K562 (cell line): ENCODE results near the gene CUEDC2. TPM values are rescaled to one million over a fixed set of nuclear protein-coding genes. Genes with fewer than 3 reads are reported as not detected.
A peak's percentile ranks its signal among the peaks of the same experiment; 100 is the strongest.

ENCODE experiments used
- CBX3 ChIP-seq, 2 experiments: IDR thresholded peaks; 1 replicate in 1 of 2; 2 replicates in 1 of 2; pipeline ENCODE4 v1.6.1; 2012; ENCODE audit warnings: inconsistent platforms in 2 of 2, low read length in 2 of 2, borderline replicate concordance in 1 of 2, control low read depth in 1 of 2
- DNMT1 ChIP-seq: fragments of 450-650 bp; IDR thresholded peaks from 2 replicates; pipeline ENCODE4 v1.6.1; 2016; ENCODE audit warnings: antibody characterized with exemption, mild to moderate bottlenecking
- FOXK2 ChIP-seq, 2 experiments: fragments of 450-650 bp; IDR thresholded peaks in 1 of 2; conservative IDR thresholded peaks in 1 of 2; 2 replicates each; pipeline ENCODE4 v1.6.1; 2016; ENCODE audit warnings: low read depth in 2 of 2, mild to moderate bottlenecking in 1 of 2
- MCM7 ChIP-seq, 2 experiments: fragments of 450-650 bp; IDR thresholded peaks; 2 replicates each; pipeline ENCODE4 v1.6.1; 2016 to 2018
- NFE2 ChIP-seq: IDR thresholded peaks from 2 replicates; pipeline ENCODE4 v1.6.1; 2014; ENCODE audit warnings: antibody characterized with exemption, low read depth
- NR4A1 ChIP-seq, 2 experiments: fragments of 250-450 bp in 1 of 2; fragments of 450-650 bp in 1 of 2; sonication (Bioruptor Pico) in 1 of 2; IDR thresholded peaks; 2 replicates each; pipeline versions ENCODE4 v1.4.0 to v1.6.1; 2016 to 2020; ENCODE audit warnings: mild to moderate bottlenecking in 2 of 2, missing compliant biosample characterization in 1 of 2, missing genetic modification characterization in 1 of 2, moderate library complexity in 1 of 2
- POU5F1 ChIP-seq: fragments of 150-350 bp; IDR thresholded peaks from 2 replicates; pipeline ENCODE4 v1.6.1; 2014; ENCODE audit warnings: borderline replicate concordance, low read length, low read depth, mild to moderate bottlenecking; ENCODE audit not compliant: partially characterized antibody
- RBM15 ChIP-seq: fragments of 200-400 bp; formaldehyde crosslinking; IDR thresholded peaks from 2 replicates; pipeline ENCODE4 v1.6.1; 2018; ENCODE audit warnings: mild to moderate bottlenecking, low read length, moderate library complexity; ENCODE audit not compliant: insufficient read depth
- RBM22 ChIP-seq: fragments of 200-400 bp; formaldehyde crosslinking; IDR thresholded peaks from 2 replicates; pipeline ENCODE4 v1.6.1; 2018; ENCODE audit warnings: low read length, low read depth; ENCODE audit not compliant: poor library complexity, severe bottlenecking
- SRSF7 ChIP-seq: fragments of 200-400 bp; formaldehyde crosslinking; optimal IDR thresholded peaks from 2 replicates; pipeline ENCODE3; 2017; ENCODE audit warnings: mild to moderate bottlenecking, low read depth, low read length
- TGIF2 ChIP-seq: sonication (generic); formaldehyde crosslinking; IDR thresholded peaks from 2 replicates; pipeline ENCODE4 v1.8.1; 2022; ENCODE audit warnings: mild to moderate bottlenecking, missing genetic modification reagents, moderate library complexity
- WHSC1 ChIP-seq: IDR thresholded peaks from one replicate; pipeline ENCODE4 v1.6.1; 2012; ENCODE audit warnings: low read length, control low read depth, inconsistent platforms
- ZNF133 ChIP-seq: fragments of 250-450 bp; sonication (Bioruptor Pico); IDR thresholded peaks from 2 replicates; pipeline ENCODE4 v1.4.0; 2020; ENCODE audit warnings: mild to moderate bottlenecking
- polyA plus RNA-seq, 8 experiments: library from polyadenylated mRNA; depleted of rRNA in 4 of 8; stranded (reverse) in 5 of 8; unstranded in 3 of 8; fragments of >200 nt; fragmentation: Nextera tagmentation in 2 of 8; fragmentation: Illumina TruSeq in 1 of 8; extraction: Ambion mirVana in 2 of 8; extraction: Trizol in 1 of 8; gene quantifications; 2 replicates each; pipeline versions ENCODE4 v1.2.1 to v1.2.3, GENCODE V29; 2011 to 2014; ENCODE audit warnings: inconsistent platforms in 1 of 8, missing spikeins in 1 of 8
- total RNA-seq, 7 experiments: library from RNA; depleted of rRNA in 6 of 7; stranded (reverse); fragments of >200 nt in 6 of 7; fragmentation: Illumina TruSeq in 2 of 7; extraction: Trizol in 2 of 7; gene quantifications; 2 replicates each; pipeline versions ENCODE4 v1.2.1 to v1.2.3, GENCODE V29; 2011 to 2021; ENCODE audit warnings: low replicate concordance in 1 of 7
- TF ChIP-seq, protein P1 (sequence below): fragments of 200-600 bp; sonication (generic); IDR thresholded peaks from one replicate; pipeline ENCODE4 v1.6.1; 2012; ENCODE audit warnings: mild to moderate bottlenecking, low read depth, low read length, inconsistent platforms

The CUEDC2 gene
- total and polyA plus RNA-seq, 9 of the 15 experiments (the other 6 are each of a cell fraction or from before 2014, with no cell fraction given), result 8.5 to 48.9 (median 27.4) TPM

DNA sequence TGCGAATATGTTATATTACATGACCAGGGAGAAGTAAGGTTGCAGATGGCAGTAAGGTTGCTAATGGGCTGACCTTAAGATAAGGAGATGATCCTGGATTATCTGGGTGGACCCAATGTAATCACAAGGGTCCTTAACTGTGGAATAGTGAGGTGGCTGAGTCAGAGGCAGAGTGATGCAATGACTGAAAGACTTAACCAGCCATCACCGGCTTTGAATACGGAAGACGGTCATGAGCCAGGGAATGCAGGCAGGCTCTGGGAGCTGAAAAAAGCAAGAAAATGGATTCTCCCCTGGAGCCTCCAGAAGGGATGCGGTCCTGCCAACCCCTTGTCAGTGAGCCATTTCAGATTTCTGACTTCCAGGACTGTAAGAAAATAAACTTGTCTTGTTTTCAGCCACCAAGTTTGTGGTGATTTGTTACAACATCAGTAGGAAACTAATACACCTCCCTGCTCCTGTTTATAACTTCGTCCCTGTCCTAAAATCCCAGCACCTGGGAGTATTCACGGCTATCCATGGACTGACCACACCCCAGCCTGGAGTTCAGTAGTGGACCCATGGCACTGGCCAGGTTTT lies 23.6 kb upstream of the CUEDC2 start (continued):
- TF ChIP-seq ZNF133 (no peak), TGIF2 (CRISPR knock-in tag) (no peak), POU5F1 (no peak), RBM22 (no peak), RBM15 (no peak), WHSC1 (no peak), DNMT1 (no peak), NFE2 (peak; percentile 54), FOXK2 (conservative IDR thresholded peaks at IDR 0.05 in 1 of 2, IDR thresholded peaks at IDR 0.05 in 1 of 2; ENCODE audit: low read depth in 2 of 2) (no peak), NR4A1 (CRISPR knock-in tag; IDR thresholded peaks at IDR 0.05) (no peak), NR4A1 (tag; IDR thresholded peaks at IDR 0.05) (peak; percentile 90), CBX3 (IDR thresholded peaks at IDR 0.05; ENCODE audit: borderline replicate concordance in 1 of 2, low read length in 2 of 2) (no peak), SRSF7 (no peak), MCM7 (IDR thresholded peaks at IDR 0.05) (no peak)
- TF ChIP-seq, protein P1, sequence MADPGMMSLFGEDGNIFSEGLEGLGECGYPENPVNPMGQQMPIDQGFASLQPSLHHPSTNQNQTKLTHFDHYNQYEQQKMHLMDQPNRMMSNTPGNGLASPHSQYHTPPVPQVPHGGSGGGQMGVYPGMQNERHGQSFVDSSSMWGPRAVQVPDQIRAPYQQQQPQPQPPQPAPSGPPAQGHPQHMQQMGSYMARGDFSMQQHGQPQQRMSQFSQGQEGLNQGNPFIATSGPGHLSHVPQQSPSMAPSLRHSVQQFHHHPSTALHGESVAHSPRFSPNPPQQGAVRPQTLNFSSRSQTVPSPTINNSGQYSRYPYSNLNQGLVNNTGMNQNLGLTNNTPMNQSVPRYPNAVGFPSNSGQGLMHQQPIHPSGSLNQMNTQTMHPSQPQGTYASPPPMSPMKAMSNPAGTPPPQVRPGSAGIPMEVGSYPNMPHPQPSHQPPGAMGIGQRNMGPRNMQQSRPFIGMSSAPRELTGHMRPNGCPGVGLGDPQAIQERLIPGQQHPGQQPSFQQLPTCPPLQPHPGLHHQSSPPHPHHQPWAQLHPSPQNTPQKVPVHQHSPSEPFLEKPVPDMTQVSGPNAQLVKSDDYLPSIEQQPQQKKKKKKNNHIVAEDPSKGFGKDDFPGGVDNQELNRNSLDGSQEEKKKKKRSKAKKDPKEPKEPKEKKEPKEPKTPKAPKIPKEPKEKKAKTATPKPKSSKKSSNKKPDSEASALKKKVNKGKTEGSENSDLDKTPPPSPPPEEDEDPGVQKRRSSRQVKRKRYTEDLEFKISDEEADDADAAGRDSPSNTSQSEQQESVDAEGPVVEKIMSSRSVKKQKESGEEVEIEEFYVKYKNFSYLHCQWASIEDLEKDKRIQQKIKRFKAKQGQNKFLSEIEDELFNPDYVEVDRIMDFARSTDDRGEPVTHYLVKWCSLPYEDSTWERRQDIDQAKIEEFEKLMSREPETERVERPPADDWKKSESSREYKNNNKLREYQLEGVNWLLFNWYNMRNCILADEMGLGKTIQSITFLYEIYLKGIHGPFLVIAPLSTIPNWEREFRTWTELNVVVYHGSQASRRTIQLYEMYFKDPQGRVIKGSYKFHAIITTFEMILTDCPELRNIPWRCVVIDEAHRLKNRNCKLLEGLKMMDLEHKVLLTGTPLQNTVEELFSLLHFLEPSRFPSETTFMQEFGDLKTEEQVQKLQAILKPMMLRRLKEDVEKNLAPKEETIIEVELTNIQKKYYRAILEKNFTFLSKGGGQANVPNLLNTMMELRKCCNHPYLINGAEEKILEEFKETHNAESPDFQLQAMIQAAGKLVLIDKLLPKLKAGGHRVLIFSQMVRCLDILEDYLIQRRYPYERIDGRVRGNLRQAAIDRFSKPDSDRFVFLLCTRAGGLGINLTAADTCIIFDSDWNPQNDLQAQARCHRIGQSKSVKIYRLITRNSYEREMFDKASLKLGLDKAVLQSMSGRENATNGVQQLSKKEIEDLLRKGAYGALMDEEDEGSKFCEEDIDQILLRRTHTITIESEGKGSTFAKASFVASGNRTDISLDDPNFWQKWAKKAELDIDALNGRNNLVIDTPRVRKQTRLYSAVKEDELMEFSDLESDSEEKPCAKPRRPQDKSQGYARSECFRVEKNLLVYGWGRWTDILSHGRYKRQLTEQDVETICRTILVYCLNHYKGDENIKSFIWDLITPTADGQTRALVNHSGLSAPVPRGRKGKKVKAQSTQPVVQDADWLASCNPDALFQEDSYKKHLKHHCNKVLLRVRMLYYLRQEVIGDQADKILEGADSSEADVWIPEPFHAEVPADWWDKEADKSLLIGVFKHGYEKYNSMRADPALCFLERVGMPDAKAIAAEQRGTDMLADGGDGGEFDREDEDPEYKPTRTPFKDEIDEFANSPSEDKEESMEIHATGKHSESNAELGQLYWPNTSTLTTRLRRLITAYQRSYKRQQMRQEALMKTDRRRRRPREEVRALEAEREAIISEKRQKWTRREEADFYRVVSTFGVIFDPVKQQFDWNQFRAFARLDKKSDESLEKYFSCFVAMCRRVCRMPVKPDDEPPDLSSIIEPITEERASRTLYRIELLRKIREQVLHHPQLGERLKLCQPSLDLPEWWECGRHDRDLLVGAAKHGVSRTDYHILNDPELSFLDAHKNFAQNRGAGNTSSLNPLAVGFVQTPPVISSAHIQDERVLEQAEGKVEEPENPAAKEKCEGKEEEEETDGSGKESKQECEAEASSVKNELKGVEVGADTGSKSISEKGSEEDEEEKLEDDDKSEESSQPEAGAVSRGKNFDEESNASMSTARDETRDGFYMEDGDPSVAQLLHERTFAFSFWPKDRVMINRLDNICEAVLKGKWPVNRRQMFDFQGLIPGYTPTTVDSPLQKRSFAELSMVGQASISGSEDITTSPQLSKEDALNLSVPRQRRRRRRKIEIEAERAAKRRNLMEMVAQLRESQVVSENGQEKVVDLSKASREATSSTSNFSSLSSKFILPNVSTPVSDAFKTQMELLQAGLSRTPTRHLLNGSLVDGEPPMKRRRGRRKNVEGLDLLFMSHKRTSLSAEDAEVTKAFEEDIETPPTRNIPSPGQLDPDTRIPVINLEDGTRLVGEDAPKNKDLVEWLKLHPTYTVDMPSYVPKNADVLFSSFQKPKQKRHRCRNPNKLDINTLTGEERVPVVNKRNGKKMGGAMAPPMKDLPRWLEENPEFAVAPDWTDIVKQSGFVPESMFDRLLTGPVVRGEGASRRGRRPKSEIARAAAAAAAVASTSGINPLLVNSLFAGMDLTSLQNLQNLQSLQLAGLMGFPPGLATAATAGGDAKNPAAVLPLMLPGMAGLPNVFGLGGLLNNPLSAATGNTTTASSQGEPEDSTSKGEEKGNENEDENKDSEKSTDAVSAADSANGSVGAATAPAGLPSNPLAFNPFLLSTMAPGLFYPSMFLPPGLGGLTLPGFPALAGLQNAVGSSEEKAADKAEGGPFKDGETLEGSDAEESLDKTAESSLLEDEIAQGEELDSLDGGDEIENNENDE, result no peak
